ENCODE results near the gene JUNB.

JUNB gene

GRCh38 chr19:12791345-12792050 lies at the start of gene JUNB:
Gene JUNB (plus strand): TSS chr19:12791486. CDS start chr19:12791772, 286 bp downstream.
- in situ Hi-C loops (cut with MboI; ENCODE audit: low sequenced_read_pairs), result no loop called here

- in situ Hi-C loops (cut with MboI; ENCODE audit: low sequenced_read_pairs), result no loop called here
Observed at GRCh38 chr19:12745166-12745897, 46.0 kb upstream of the JUNB start.

- in situ Hi-C loops (cut with MboI; ENCODE audit: low sequenced_read_pairs), result no loop called here
Observed at GRCh38 chr19:12748489-12748888, 42.8 kb upstream of the JUNB start.

GRCh38 chr19:12749938-12750521 lies 41.3 kb upstream of the JUNB start:
- in situ Hi-C loops (cut with MboI; ENCODE audit: low sequenced_read_pairs), result no loop called here

GRCh38 chr19:12750851-12751250 lies 40.4 kb upstream of the JUNB start:
- in situ Hi-C loops (cut with MboI; ENCODE audit: low sequenced_read_pairs), result no loop called here

- in situ Hi-C loops (cut with MboI; ENCODE audit: low sequenced_read_pairs), result no loop called here
Observed at GRCh38 chr19:12751635-12752034, 39.7 kb upstream of the JUNB start, which contains the start of gene BEST2. Gene BEST2 (plus strand): TSS chr19:12751791. CDS start chr19:12752593, 802 bp downstream.

GRCh38 chr19:12752056-12752781 lies 39.1 kb upstream of the JUNB start:
- in situ Hi-C loops (cut with MboI; ENCODE audit: low sequenced_read_pairs), result no loop called here

GRCh38 chr19:12754465-12755196 lies 36.7 kb upstream of the JUNB start:
- in situ Hi-C loops (cut with MboI; ENCODE audit: low sequenced_read_pairs), result no loop called here

- in situ Hi-C loops (cut with MboI; ENCODE audit: low sequenced_read_pairs), result no loop called here
Observed at GRCh38 chr19:12756150-12756883, 35.0 kb upstream of the JUNB start.

GRCh38 chr19:12757544-12758274 lies 33.6 kb upstream of the JUNB start:
- in situ Hi-C loops (cut with MboI; ENCODE audit: low sequenced_read_pairs), result no loop called here

GRCh38 chr19:12759686-12760085 lies 31.6 kb upstream of the JUNB start:
- in situ Hi-C loops (cut with MboI; ENCODE audit: low sequenced_read_pairs), result loop anchor here (5.0 kb wide), 1 partner anchor 38 kb away; no protein-coding TSS in a partner anchor

- in situ Hi-C loops (cut with MboI; ENCODE audit: low sequenced_read_pairs), result loop anchor here (5.0 kb wide), 1 partner anchor 34 kb away; no protein-coding TSS in a partner anchor
Observed at GRCh38 chr19:12763100-12763499, 28.2 kb upstream of the JUNB start.

GRCh38 chr19:12764698-12765097 lies 26.6 kb upstream of the JUNB start:
- in situ Hi-C loops (cut with MboI; ENCODE audit: low sequenced_read_pairs), result loop anchor here (5.0 kb wide), 1 partner anchor 33 kb away; no protein-coding TSS in a partner anchor

GRCh38 chr19:12766051-12766521 lies 25.2 kb upstream of the JUNB start:
- in situ Hi-C loops (cut with MboI; ENCODE audit: low sequenced_read_pairs), result no loop called here

- in situ Hi-C loops (cut with MboI; ENCODE audit: low sequenced_read_pairs), result no loop called here
Observed at GRCh38 chr19:12767150-12767549, 24.1 kb upstream of the JUNB start.

GRCh38 chr19:12767666-12768065 lies 23.6 kb upstream of the JUNB start:
- in situ Hi-C loops (cut with MboI; ENCODE audit: low sequenced_read_pairs), result no loop called here

- in situ Hi-C loops (cut with MboI; ENCODE audit: low sequenced_read_pairs), result no loop called here
Observed at GRCh38 chr19:12769689-12770088, 21.6 kb upstream of the JUNB start.

GRCh38 chr19:12770922-12771321 lies 20.4 kb upstream of the JUNB start:
- in situ Hi-C loops (cut with MboI; ENCODE audit: low sequenced_read_pairs), result no loop called here

GRCh38 chr19:12772323-12772722 lies 19.0 kb upstream of the JUNB start:
- in situ Hi-C loops (cut with MboI; ENCODE audit: low sequenced_read_pairs), result no loop called here

Measured in HL-60/S4 treated with phorbol 12-myristate 13-acetate at 8.2 ng/mL for 4 days and 3 days (cell line).